A673 (cell line): Measurements from ENCODE around the gene SPINT1.

Experiments
- EZH2 ChIP-seq: fragments of 200-600 bp; sonication (generic); IDR thresholded peaks from 2 replicates; pipeline ENCODE4 v1.6.1; 2017; ENCODE audit warnings: borderline replicate concordance, low read depth, mild to moderate bottlenecking, mixed read lengths, antibody characterized with exemption, low read length; ENCODE audit not compliant: poor library complexity, severe bottlenecking
- TF ChIP-seq, protein P1 (sequence below): fragments of 300-800, 200-600 bp; sonication (generic); conservative IDR thresholded peaks from 2 replicates; pipeline ENCODE4 v1.5.1; 2017; ENCODE audit warnings: low read depth, mild to moderate bottlenecking, antibody characterized with exemption, low read length, moderate library complexity, mixed read lengths

DNA sequence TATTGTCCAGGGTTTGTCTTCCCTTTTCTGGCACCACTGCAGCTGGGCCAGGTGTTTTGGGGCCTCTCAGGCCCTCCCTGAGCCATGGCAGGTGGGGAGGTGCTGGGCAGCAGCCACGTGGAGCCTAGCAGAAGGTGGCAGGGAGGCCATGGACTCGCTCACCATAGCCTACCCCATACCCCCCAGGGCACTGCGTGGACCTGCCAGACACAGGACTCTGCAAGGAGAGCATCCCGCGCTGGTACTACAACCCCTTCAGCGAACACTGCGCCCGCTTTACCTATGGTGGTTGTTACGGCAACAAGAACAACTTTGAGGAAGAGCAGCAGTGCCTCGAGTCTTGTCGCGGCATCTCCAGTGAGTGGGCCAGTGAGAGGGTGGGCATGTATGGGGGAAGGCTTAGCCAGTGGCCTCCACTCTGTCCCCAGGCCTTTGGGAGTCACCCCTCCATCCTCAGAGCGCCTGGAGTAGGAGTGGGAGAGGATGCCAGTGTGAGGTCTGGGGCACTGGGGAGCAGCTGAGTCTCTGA lies 11.9 kb downstream of the SPINT1 start:
- no peak for TF ChIP-seq EZH2
- TF ChIP-seq, protein P1, sequence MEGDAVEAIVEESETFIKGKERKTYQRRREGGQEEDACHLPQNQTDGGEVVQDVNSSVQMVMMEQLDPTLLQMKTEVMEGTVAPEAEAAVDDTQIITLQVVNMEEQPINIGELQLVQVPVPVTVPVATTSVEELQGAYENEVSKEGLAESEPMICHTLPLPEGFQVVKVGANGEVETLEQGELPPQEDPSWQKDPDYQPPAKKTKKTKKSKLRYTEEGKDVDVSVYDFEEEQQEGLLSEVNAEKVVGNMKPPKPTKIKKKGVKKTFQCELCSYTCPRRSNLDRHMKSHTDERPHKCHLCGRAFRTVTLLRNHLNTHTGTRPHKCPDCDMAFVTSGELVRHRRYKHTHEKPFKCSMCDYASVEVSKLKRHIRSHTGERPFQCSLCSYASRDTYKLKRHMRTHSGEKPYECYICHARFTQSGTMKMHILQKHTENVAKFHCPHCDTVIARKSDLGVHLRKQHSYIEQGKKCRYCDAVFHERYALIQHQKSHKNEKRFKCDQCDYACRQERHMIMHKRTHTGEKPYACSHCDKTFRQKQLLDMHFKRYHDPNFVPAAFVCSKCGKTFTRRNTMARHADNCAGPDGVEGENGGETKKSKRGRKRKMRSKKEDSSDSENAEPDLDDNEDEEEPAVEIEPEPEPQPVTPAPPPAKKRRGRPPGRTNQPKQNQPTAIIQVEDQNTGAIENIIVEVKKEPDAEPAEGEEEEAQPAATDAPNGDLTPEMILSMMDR: no peak
